Amniotic epithelial cell (primary cell): ENCODE measurements around the gene HDAC6.

Source experiments
- DNase-seq: peaks from one replicate; pipeline ENCODE4 v3.0.0-alpha.2; 2010; ENCODE audit warnings: low read depth

HDAC6 gene

GRCh38 chrX:48801280-48802088 is at the start of gene HDAC6:
Gene HDAC6, plus strand, starts transcription at chrX:48802067. Its CDS starts 626 bp downstream, at chrX:48802693.
- peak; percentile 98 for DNase-seq

GRCh38 chrX:48752498-48752897 is 49.4 kb upstream of the HDAC6 start:
- no peak for DNase-seq

DNA sequence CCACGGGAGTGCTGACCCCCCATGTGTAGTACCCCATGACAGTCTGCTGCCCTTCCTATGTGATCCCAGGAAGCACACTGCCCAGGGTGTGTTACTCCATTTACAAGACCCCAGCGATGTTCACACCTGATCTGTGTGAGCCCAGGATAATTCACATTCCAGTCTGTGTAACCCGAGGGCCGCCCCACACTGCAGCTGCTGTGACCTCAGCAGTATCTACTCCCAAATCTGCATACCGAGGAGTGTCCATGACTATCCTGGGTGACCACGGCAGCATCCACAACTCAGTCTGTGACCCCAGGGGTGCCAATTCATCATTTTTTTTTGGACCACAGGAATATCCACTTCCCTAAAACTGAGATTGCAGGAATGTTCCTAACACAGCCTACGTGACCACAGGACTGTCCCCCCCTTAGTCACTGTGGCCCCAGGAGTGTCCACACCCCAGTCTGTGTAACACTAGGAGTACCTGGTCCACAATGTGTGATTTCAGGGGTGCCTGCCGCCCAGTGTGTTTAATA is 48.1 kb upstream of the HDAC6 start:
- DNase-seq, result no peak

DNA sequence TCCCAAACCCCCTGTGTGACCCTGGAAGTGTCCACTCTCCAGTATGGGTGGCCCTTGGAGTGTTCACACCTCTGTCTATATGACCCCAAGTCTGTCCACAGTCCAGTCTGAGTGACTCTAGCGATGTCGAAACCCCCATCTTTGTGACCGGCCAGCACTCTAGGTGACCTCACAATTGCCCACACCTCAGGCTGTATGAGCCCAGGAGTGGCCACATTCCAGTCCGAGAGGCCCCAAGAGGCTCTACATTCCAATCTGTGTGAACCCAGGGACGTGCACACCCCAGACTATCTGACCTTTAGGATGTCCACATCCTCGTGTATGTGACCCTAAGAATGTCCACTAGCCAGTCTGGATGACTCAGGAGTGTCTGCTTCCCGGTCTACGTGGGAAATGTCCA is 47.6 kb upstream of the HDAC6 start:
- DNase-seq, result no peak

DNA sequence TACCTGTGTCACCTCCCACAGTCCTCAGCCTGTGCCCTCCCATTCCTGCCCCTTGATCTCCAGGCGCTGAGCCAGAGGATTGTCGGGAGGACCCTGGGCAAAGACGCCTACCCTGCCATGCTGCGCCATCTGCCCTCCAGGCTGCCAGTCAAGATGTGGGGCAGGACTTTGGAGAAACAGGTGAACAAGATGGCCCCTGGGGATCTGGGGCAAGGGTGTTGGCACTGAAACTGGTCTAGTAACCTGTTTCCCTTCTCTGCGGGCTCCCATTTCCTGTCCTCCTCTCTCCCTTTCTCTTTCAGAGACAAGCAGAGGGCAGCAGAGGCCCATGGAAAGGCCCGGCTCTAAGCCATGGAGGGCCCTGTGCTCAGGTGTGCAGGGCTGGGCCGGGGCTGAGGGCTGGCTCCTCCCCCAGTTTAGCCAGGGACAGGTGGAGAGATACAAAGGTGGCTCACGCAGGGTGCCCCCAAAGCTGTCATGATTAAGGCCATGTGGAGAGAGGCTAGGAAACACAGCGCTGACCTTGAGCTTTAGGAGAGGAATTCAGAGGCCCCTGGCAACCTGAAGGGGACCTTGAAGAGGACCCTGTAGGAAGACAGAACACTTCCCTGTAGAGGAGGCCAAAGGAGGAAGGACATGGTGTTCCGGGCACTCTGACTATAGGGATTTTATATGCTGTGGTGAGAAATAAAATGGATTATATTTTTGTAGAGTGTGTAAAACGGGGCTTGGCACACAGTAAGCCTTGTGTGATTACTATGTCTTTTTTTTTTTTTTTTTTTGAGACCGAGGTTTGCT is 40.0 kb upstream of the HDAC6 start, which contains the start of gene GLOD5:
GLOD5 (plus strand) TSS at position 74 of the 798 bp plus-strand sequence; CDS start at position 118, 44 bp downstream.
- DNase-seq, result peak; percentile 4

DNA sequence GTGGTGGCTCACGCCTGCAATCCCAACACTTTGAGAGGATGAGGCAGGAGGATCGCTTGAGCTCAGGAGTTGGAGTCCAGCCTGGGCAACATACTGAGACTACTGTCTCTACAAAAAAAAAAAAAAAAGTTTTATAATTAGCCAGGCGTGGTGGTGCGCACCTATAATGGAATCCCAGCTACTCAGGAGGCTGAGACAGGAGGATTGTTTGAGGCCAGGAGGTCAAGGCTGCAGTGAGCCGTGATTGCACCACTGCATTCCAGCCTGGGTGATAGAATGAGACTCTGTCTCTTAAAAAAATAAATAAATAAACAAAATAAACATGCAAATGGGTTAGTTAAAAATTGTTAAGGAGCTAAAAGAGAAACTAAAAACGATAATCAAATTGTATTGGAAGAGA is 32.6 kb upstream of the HDAC6 start:
- DNase-seq, result no peak

GRCh38 chrX:48770296-48770695 is 31.6 kb upstream of the HDAC6 start:
- DNase-seq, result no peak

GRCh38 chrX:48772602-48773001 is 29.3 kb upstream of the HDAC6 start:
- no peak for DNase-seq

- no peak for DNase-seq
Measured at GRCh38 chrX:48776818-48777439, 24.9 kb upstream of the HDAC6 start.

DNA sequence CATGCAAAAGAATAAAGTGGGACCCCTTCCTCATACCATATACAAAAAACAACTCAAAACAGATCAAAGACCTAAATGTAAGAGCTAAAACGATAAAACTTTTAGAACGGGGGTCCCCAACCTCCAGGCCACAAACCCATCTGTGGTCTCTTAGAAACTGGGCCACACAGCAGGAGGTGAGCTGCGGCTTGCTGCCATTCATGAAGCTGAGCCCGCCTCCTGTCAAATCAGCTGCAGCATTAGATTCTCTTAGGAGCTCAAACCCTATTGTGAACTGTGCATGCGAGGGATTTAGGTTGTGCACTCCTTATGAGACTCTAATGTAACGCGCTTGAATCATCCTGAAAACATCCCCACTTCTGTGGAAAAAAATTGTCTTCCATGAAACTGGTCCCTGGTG is 22.5 kb upstream of the HDAC6 start:
- no peak for DNase-seq

DNA sequence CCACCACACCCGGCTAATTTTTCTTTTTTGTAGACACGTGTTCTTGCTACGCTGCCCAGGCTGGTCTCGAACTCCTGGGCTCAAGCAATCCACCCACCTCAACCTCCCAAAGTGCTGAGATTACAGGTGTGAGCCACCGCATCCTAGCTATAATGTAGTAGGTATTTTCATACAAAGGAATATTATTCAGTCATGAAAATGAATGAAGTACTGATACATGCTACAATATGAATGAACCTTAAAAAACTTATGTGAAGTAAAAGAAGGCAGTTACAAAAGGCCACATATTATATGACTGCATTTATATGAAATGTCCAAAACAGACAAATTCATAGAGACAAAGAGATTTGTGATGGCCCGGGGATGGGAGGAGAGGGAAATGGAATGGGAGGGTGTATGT is 20.2 kb upstream of the HDAC6 start:
- DNase-seq, result no peak

GRCh38 chrX:48782216-48782615 is 19.7 kb upstream of the HDAC6 start:
- DNase-seq, result no peak

GRCh38 chrX:48782795-48783194 is 19.1 kb upstream of the HDAC6 start:
- no peak for DNase-seq

DNA sequence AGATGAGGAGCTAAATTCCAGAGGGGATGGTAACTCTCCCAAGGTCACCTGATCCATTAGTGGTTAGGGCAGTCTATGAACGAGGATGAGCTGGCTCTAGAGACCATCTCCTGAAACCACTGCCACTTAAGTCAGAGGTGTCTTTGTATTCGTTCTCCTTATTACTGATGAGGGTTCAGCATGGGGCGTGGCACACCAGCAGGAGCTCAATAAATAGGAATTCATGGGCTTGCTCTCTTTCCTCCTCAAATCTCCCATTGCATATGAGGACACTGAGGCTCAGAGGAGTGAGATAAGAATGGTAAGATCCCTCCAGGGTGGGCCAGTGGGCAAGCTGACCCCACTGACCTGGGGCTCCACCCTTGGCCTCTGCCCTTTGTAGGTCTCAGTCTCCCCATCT is 17.1 kb upstream of the HDAC6 start:
- no peak for DNase-seq

DNA sequence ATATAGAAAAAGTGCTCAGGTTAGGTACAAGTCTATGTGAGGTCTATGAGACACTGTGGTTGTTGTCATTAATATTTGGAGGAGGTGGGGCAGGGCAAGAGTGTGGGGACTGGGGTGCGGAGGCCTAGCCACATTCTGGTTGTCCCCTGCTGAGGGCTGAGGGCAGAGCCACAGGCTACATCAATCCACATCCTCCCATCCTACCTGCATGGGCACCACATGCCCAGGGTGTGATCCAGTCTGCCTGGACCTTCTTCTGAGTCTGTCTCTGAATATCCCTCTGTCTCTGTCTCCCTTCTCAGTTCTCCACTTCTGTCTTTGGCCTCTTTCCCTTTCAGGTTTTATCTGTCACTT is 16.7 kb upstream of the HDAC6 start:
- no peak for DNase-seq

DNA sequence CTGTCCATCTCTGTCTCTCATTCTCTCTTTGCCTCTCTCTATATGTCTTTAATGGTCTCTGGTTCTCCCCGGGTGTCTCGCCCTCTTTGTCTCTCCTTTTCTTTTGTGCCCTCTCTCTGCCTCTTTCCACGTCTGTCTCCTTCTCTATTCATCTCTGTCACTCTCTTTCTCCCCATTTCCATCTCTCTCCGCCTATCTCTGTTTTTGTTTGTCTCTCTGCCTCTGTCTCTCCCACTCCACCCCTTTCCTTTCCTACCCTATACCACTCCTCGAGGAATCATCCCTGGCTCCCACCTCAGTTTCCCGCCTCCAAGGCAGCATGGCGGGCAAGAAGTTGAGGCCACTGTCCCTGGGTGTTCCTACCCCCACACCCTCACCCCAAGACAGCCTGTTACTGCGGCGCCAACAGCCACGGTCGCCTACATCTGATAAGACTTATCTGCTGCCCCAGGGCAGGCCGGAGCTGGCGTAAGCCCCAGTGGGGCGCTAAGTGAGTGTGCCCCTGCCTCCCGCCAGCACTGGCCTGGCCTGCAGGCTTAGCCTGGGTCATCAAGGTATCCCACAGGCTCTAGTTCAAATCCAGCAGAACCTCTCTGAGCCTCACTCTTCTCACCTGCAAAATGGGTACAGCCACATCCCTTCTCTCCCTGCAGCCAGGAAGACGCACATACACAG is 16.2 kb upstream of the HDAC6 start:
- no peak for DNase-seq

DNA sequence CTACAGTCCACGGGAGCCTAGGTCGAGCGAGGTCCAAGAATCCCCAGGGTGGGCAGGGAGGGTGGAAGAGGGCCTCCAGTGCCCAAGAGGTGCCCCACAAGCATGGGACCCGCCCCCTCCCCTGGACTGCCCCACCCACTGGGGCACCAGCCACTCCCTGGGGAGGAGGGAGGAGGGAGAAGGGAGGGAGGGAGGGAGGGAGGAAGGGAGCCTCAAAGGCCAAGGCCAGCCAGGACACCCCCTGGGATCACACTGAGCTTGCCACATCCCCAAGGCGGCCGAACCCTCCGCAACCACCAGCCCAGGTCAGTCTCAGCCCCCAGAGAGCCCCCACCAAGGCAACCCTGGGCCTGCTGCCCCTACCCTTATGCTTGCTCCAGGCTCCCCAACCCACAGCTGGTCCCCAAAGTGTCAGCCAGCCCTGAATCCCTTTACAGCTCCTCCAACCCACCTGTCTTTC is 15.5 kb upstream of the HDAC6 start, which contains the start of gene GATA1:
GATA1 (plus strand) TSS at position 250 of the 460 bp plus-strand sequence. CDS start 4,520 bp downstream, outside the sequence.
- DNase-seq, result no peak

GRCh38 chrX:48786825-48787504 is 14.9 kb upstream of the HDAC6 start:
- DNase-seq, result no peak

DNA sequence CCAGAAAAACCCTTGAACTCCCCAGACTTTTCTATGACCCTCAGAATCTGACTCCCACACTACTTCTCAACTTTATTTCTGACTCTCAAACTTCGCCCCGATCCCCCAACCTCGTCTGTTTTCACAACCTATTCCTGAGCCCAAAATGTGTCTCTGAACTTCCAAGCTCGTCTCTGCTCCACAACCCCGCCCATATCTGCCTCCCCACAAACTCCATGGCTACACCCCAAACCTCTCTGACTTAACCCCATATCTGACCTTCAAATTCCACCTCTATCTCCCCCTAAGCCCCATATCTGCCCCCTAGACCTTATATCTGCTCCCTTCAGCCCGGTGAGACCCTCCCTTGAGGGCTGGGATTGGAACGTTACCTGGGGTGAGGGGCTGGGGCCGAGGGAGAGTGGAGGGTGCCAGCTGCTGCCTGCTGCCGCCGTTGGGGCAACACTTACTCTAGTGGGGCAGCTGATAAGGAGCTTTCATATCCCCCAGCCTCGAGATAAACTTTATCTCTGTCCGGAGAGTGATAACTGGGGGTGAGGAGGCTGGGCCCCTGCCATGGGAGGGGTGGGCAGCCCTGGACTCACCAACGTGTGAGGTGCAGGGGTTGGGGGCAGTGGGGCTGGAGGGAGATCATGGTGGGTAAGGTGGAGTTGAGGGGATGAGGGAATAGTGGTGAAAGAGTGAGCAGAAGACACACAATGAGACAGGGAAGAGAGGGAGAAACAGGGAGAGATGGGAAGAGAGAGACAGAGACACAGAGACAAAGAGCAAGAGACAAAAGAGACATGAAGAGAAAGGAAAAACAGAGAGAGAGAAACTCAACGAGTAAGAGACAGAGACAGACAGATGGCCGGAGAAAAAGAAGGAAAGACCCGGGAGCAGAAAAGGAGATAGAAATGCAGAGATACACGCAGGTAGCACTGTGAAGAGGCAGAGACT is 14.1 kb upstream of the HDAC6 start:
- no peak for DNase-seq
